ENCODE results near the gene HOXB3. TPM values are rescaled to one million over a fixed set of nuclear protein-coding genes. Genes with fewer than 3 reads are reported as not detected.

Gene HOXB3
- total RNA-seq, 4 donors from 2014 or later = 2.5 to 11.1 (median 5.8) TPM

DNA sequence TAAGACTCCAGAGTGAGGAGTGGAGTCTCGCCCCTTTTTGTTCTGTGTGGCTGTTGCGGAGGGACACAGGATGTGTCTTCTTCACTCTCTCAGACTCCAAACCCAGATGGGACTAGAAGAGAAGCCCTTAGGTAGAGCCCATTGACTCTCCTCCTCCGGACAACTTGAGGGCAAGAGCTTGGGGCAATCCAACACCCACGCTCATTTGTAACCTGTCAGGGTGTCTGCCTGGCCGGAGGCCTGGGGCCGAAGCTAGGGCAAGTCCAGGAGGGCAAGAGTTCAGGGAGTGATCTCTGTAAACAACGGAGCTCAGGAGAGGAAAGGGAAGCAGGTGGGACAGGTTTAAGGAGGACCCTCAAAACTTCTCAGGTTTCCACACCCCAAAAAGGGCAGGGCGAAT, 57.8 kb downstream of the HOXB3 start:
- intact Hi-C loops (cut with DNase I) = no loop called here
- Histone ChIP-seq H3K4me3 (no peak overlapping the region), H3K36me3 (no peaks in the 10 kb centered on the region), H3K9me3 (no peaks in the 10 kb centered on the region), H3K4me1 (peaks cover 3 to 25% (median 9%) of the 10 kb centered on the region in 3 donors), H3K27me3 (peaks cover 0 to 28% (median under 1%) of the 10 kb centered on the region in 4 donors), H3K27ac (no peak overlapping the region)
- WGBS, 2 donors = 71 to 86% methylated on average over 7 to 8 of the region's 8 CpGs
- no peak for TF ChIP-seq POLR2A (IDR thresholded peaks at IDR 0.05)
- TF ChIP-seq, protein P1, sequence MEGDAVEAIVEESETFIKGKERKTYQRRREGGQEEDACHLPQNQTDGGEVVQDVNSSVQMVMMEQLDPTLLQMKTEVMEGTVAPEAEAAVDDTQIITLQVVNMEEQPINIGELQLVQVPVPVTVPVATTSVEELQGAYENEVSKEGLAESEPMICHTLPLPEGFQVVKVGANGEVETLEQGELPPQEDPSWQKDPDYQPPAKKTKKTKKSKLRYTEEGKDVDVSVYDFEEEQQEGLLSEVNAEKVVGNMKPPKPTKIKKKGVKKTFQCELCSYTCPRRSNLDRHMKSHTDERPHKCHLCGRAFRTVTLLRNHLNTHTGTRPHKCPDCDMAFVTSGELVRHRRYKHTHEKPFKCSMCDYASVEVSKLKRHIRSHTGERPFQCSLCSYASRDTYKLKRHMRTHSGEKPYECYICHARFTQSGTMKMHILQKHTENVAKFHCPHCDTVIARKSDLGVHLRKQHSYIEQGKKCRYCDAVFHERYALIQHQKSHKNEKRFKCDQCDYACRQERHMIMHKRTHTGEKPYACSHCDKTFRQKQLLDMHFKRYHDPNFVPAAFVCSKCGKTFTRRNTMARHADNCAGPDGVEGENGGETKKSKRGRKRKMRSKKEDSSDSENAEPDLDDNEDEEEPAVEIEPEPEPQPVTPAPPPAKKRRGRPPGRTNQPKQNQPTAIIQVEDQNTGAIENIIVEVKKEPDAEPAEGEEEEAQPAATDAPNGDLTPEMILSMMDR (IDR thresholded peaks at IDR 0.05) = no peak
- DNase-seq = no peak

DNA sequence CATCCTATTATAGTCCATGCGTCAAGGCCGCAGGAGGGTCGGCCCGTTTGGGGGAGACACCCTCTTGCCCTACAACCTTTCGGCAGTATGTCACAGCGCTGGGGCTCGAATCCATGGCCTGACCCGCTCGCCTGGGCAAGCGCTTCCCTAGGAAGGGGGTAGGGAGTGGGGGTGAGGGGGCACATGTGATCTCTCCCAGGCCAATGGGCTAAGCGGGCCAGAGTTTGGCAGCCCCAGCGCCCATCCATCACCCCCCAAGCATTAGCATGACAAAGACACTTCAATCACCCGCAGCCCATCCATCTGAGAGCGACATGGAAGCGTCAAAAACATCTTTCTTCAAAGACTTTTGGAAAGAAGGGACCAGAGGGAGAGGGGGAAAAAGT, 59.2 kb downstream of the HOXB3 start, which contains the start of gene HOXB1:
Gene HOXB1 (minus strand): TSS at position 125 of the 386 bp plus-strand sequence. CDS start 107 bp downstream, at position 18.
- Histone ChIP-seq H3K4me3 (peak within 1 kb of the TSS in 1 of 4 donors; percentile 17), H3K4me1 (peaks cover 7 to 35% (median 9%) of the 10 kb centered on the region in 3 donors), H3K36me3 (no peaks in the 10 kb centered on the region), H3K27me3 (peaks cover 0 to 42% (median 2%) of the 10 kb centered on the region in 4 donors), H3K9me3 (no peaks in the 10 kb centered on the region), H3K27ac (peak within 1 kb of the TSS; percentile 60 to 83 (median 77))
- no peak for DNase-seq
- intact Hi-C loops (cut with DNase I) = no loop called here
- 80 to 91% methylated on average over 5 of the region's 15 CpGs for WGBS, 2 donors
- TF ChIP-seq, protein P1 (IDR thresholded peaks at IDR 0.05) = no peak
- no peak for TF ChIP-seq POLR2A (IDR thresholded peaks at IDR 0.05)

DNA sequence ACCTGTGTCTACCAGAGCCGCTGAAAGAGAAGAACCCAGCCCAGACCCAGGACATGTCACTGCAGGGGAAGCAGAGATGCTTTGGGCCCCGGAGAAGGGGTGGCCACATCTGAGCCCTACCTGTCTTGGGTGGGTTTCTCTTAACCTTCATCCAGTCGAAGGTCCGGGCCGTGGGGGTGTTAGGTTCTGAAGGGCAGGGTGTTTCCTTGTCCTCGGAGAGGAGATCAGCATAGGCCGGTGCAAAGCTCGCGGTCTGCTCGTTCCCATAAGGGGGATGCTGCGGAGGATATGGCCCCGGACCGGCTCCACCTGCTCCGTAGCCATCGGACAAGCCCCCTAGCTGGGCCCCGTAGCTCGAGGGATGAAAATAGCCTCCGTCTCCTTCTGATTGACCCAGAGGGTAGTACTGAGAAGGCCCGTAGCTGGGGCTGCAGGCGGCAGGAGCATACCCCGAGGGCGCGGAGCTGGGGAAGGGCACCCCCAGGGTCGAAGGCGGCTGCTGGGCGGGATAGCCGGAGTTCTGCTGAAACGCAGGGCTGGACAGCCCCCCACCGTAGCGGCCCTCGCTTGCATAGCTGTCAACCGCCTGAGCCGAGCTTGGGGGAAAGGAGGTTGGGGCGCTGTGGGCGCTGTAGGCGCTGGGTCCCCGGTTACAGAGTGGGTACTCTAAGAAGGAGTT, 59.7 kb downstream of the HOXB3 start:
- peaks cover 0 to 48% (median 2%) of the 10 kb centered on the region in 4 donors for H3K27me3 ChIP-seq
- H3K4me1 ChIP-seq = peaks cover 7 to 35% (median 9%) of the 10 kb centered on the region in 3 donors
- no peak overlapping the region for H3K4me3 ChIP-seq
- H3K36me3 ChIP-seq = no peaks in the 10 kb centered on the region
- peak overlapping the region in 3 of 4 donors; percentile 60 to 83 (median 82) for H3K27ac ChIP-seq
- no peaks in the 10 kb centered on the region for H3K9me3 ChIP-seq
- 77 to 89% methylated on average over 5 to 7 of the region's 37 CpGs for WGBS, 2 donors
- no peak for TF ChIP-seq POLR2A (IDR thresholded peaks at IDR 0.05)
- TF ChIP-seq, protein P1 (IDR thresholded peaks at IDR 0.05) = no peak
- DNase-seq = no peak
- intact Hi-C loops (cut with DNase I) = no loop called here

DNA sequence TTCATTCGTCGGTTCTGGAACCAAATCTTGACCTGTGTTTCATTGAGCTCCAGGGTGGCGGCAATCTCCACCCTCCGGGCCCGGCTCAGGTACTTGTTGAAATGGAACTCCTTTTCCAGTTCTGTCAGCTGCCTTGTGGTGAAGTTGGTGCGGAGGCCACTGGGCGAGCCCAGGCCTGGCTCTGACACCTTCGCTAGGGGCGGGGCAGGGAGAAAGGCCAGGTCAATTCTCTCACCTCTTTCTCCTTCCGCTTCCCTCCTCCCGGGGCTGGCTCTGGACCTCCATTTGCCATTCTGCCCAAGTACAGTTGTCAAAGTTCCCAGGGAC, 60.4 kb downstream of the HOXB3 start:
- Histone ChIP-seq H3K27ac (peak overlapping the region; percentile 60 to 83 (median 77)), H3K36me3 (no peaks in the 10 kb centered on the region), H3K9me3 (no peaks in the 10 kb centered on the region), H3K4me3 (peak overlapping the region in 1 of 4 donors; percentile 17), H3K27me3 (peaks cover 0 to 55% (median 2%) of the 10 kb centered on the region in 4 donors), H3K4me1 (peaks cover 7 to 35% (median 9%) of the 10 kb centered on the region in 3 donors)
- no peak for DNase-seq
- TF ChIP-seq, protein P1 (IDR thresholded peaks at IDR 0.05) = no peak
- no peak for TF ChIP-seq POLR2A (IDR thresholded peaks at IDR 0.05)
- WGBS, 2 donors = 27 to 40% methylated on average over 2 to 5 of the region's 11 CpGs
- intact Hi-C loops (cut with DNase I) = no loop called here

DNA sequence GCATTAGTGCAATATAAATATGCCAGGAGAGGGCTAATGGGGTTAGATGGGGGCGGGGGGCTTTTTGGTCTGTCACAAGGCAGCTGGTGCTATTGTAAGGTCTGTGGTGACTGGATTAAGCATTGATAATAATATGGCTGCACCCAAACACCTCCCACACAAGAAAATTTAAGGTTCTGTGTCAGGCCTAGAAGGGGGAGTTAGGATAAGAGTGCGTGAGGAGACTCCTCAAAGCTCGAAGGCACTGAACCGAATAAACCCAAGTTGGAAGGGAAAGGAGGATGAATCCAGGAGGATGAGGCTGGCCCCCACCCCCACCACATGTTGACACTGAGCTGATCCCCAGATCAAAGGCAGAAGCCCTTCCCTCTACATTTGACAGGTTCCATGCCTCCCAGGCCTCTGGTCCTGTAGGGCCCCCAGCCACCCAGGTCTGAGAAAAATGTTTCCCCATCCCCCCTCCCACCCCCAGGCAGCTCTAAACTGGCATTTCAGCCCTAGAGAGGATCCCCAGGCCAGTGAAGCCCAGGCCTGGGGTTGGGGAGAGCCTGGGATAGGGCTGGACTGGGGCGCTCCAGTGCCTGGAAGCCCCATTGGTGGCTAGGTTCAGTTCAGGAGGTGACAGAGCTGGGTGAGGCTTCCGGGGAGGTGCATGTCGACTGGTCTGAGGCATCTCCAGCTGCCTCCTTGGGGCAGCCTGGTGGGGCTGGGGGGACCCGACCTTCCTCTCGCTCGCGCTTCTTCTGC, 60.9 kb downstream of the HOXB3 start:
- WGBS, 2 donors = 81 to 85% methylated on average over 4 to 8 of the region's 11 CpGs
- TF ChIP-seq, protein P1 (IDR thresholded peaks at IDR 0.05) = no peak
- TF ChIP-seq POLR2A (IDR thresholded peaks at IDR 0.05) = no peak
- peak overlapping the region; percentile 60 to 83 (median 77) for H3K27ac ChIP-seq
- no peak for DNase-seq
- H3K4me1 ChIP-seq = peaks cover 7 to 35% (median 9%) of the 10 kb centered on the region in 3 donors
- H3K36me3 ChIP-seq = no peaks in the 10 kb centered on the region
- intact Hi-C loops (cut with DNase I) = no loop called here
- peaks cover 0 to 60% (median 2%) of the 10 kb centered on the region in 4 donors for H3K27me3 ChIP-seq
- no peaks in the 10 kb centered on the region for H3K9me3 ChIP-seq
- peak overlapping the region in 1 of 4 donors; percentile 17 for H3K4me3 ChIP-seq
